ENCODE measurements around the gene EXOC7. TPM values are rescaled to one million over a fixed set of nuclear protein-coding genes. Genes with fewer than 3 reads are reported as not detected.

EXOC7 gene
- total RNA-seq, 6 experiments from 2014 or later, result 134 to 157 (median 144) TPM

DNA sequence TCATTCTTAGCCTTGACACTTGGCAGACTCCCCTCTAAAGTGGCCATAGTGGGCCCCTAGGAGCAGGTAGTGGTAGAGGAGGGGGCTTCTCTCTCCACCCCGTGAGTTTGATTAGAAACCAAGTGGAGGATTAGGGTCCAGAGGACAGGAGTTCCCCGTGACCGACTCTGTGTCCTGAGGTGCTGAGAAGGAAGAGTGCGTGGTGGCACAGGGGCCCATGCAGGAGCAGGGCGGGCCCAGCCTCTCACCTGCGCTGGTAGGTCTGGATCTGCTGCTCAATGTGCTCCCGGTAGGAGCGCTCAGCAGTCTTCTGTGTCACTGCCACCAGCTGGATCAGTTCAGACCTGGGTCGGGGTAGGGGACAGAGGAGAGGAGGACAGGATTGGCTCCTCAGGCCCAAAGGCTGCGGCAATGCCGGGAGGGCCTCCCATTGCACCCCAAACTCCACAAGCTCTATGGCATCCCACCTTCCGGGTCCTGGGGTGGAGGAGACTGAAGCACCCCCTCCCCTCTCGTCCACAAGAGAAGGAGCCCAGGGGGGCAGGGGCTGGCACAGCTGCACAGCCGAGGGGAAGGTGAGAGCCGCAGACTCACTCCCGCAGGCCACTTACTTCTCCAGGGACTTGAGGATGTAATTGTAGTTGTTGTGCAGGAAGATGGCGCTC is 18.4 kb downstream of the EXOC7 start:
- Mint-ChIP-seq H3K27me3 (ENCODE audit: insufficient read depth) (peaks cover 12% of the 10 kb centered on the region), H3K4me3 (no peak overlapping the region), H3K4me1 (ENCODE audit: low read depth) (no peaks in the 10 kb centered on the region), H3K27ac (no peak overlapping the region), H3K36me3 (ENCODE audit: low read depth) (0 out of 2 replicates have a peak, but pooled peaks cover 6% of the 10 kb centered on the region), H3K9me3 (no peaks in the 10 kb centered on the region)
- TF ChIP-seq, protein P1, sequence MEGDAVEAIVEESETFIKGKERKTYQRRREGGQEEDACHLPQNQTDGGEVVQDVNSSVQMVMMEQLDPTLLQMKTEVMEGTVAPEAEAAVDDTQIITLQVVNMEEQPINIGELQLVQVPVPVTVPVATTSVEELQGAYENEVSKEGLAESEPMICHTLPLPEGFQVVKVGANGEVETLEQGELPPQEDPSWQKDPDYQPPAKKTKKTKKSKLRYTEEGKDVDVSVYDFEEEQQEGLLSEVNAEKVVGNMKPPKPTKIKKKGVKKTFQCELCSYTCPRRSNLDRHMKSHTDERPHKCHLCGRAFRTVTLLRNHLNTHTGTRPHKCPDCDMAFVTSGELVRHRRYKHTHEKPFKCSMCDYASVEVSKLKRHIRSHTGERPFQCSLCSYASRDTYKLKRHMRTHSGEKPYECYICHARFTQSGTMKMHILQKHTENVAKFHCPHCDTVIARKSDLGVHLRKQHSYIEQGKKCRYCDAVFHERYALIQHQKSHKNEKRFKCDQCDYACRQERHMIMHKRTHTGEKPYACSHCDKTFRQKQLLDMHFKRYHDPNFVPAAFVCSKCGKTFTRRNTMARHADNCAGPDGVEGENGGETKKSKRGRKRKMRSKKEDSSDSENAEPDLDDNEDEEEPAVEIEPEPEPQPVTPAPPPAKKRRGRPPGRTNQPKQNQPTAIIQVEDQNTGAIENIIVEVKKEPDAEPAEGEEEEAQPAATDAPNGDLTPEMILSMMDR (IDR thresholded peaks at IDR 0.05), result no peak
- DNase-seq, result no peak

DNA sequence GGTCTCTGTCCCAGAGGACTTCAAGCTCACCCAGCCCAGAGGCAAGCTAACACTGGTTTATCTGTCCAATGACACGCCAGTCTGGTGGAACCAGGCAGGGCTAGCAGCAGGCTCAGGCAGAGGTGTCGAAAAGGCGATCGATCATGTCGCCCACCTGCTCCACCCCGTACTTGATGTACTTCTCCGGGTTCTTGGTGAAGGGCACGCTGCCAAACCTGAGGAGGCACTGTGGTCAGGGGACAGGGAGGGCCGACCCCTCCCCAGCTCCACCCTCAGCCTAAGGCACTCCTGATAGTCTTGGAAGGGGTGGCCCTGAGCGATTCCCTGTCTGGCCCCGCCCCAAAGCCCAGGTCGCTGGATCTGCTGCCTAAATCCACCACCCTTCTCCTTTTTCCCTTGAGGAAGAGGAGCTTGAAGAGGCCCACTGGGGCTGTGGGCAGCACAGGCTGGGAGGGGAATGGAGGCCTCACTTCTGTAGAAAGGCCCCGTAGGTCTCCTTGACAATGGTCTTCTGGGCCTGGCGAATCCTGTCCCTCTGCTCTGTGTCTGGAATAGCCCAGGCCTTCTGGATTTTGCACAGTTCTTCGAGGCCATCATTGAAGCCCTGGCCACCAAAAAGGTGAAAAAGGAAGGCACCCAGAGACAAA is 19.9 kb downstream of the EXOC7 start:
- H3K27me3 Mint-ChIP-seq (ENCODE audit: insufficient read depth), result peaks cover 25% of the 10 kb centered on the region
- H3K9me3 Mint-ChIP-seq, result no peaks in the 10 kb centered on the region
- 0 out of 2 replicates have a peak, but pooled peaks cover 6% of the 10 kb centered on the region for H3K36me3 Mint-ChIP-seq (ENCODE audit: low read depth)
- TF ChIP-seq, protein P1 (IDR thresholded peaks at IDR 0.05), result no peak
- no peak for DNase-seq
- H3K4me1 Mint-ChIP-seq (ENCODE audit: low read depth), result no peaks in the 10 kb centered on the region
- H3K27ac Mint-ChIP-seq, result no peak overlapping the region
- H3K4me3 Mint-ChIP-seq, result no peak overlapping the region

DNA sequence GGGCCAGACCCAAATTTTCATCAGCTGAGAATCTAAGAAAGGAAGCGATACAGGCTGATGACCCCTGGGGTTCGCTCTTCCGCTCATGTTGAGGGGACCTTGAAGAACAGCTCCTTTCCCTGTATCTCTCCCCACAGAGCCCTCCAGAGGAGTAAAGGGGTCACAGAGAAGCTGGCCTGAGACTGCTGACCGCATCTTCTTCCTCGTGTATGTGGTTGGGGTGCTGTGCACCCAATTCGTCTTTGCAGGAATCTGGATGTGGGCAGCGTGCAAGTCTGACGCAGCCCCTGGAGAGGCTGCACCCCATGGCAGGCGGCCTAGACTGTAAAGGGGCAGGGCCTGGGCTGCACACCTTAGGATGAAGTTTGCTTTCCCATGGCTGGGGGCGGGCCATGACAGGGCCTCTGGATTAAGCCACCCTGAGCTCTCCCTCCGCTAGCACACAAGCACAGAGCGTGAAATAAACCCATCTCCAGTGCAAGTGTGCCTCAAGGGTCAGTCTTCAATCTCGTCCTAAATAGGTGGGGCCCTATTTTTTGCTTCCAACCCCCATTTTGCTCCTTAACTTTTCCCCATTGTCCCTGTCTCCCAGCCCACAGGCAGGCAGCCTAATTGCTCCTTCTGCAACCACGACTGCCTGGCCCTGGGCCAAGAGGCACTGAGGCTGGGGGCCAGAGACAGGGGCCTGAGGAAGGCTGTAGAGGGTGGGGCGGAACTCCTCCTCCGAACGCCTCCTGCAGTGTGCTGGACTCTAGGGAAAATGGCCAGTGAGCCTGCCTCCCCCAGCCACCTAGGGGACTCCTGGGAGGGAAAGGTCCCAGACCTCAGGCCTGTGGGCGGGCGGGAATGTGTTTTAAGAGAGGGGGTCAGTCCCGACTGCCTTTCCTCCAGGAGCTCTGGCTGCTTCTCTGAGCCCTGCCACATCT is 21.0 kb downstream of the EXOC7 start:
- Mint-ChIP-seq H3K4me3 (no peak overlapping the region), H3K9me3 (no peaks in the 10 kb centered on the region), H3K27me3 (ENCODE audit: insufficient read depth) (peaks cover 36% of the 10 kb centered on the region), H3K36me3 (ENCODE audit: low read depth) (0 out of 2 replicates have a peak, but pooled peaks cover 6% of the 10 kb centered on the region), H3K27ac (no peak overlapping the region), H3K4me1 (ENCODE audit: low read depth) (no peaks in the 10 kb centered on the region)
- TF ChIP-seq, protein P1 (IDR thresholded peaks at IDR 0.05), result no peak
- DNase-seq, result no peak

DNA sequence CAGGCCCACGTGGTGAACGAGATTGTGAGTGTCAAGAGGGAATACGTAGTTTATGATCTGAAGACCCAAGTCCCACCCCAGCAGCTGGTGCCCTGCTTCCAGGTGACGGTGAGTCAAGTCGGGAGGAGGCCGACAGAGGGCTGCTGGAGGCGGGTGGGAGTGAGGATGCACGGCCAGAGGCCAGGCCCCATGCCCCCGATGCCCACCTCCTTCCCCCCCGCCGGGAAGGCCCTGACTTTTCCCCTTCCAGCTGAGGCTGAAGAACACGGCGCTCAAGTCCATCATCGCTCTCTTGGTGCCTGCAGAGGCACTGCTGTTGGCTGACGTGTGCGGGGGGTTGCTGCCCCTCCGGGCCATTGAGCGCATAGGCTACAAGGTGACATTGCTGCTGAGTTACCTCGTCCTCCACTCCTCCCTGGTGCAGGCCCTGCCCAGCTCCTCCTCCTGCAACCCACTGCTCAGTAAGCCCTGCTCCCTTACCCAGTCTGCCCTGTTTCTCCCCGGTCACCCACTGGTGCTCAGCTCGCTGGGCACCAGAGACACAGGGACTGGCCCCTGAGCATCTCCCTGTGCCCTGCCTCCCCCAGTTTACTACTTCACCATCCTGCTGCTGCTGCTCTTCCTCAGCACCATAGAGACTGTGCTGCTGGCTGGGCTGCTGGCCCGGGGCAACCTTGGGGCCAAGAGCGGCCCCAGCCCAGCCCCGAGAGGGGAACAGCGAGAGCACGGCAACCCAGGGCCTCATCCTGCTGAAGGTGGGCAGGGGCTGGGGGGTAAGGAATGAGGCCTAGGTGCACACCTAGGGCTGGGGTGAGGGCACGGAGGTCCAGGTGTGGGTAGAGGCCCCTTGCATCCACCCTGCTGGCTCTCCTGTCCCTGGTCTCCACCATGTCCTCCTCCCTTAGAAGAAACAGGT is 22.0 kb downstream of the EXOC7 start:
- H3K4me3 Mint-ChIP-seq, result no peak overlapping the region

More for the DNA sequence above, 22.0 kb downstream of the EXOC7 start:
- TF ChIP-seq, protein P1 (IDR thresholded peaks at IDR 0.05), result no peak
- no peak for DNase-seq
- 0 out of 2 replicates have a peak, but pooled peaks cover 6% of the 10 kb centered on the region for H3K36me3 Mint-ChIP-seq (ENCODE audit: low read depth)
- H3K9me3 Mint-ChIP-seq, result no peaks in the 10 kb centered on the region
- no peak overlapping the region for H3K27ac Mint-ChIP-seq
- H3K27me3 Mint-ChIP-seq (ENCODE audit: insufficient read depth), result peaks cover 44% of the 10 kb centered on the region
- H3K4me1 Mint-ChIP-seq (ENCODE audit: low read depth), result no peaks in the 10 kb centered on the region; the same call in 1 of the 2 replicates
